ENCODE measurements around the gene SPAG16. TPM values are rescaled to one million over a fixed set of nuclear protein-coding genes. Genes with fewer than 3 reads are reported as not detected.

The SPAG16 gene
- total and polyA plus RNA-seq, 3 donors from 2014 or later: 69.7 to 111 (median 80.7) TPM

DNA sequence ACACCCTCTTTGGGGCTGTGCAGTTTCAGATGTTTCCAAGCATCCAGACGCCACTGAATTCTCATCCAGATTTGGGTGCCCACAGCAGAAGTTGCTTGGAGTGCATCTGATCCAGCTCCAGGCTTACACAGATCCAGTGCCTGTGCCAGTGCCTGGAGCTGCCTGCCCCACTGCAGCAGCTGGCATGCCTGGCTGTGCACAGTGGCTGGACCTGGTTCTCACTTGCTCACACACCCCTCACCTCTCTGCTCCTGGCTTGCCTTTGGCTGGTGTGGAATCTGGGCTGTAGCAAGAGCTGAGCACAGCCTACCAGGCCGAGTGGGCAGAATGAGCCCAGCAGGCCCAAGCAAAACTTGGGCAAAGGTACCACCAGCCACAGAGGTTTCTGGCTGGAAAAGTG, 137.9 kb downstream of the SPAG16 start:
- 83 to 90% methylated on average over 2 of the region's 2 CpGs for WGBS, 2 donors

GRCh38 chr2:213425618-213426017, 141.4 kb downstream of the SPAG16 start:
- no peaks in the 10 kb centered on the region for H3K27me3 ChIP-seq
- H3K4me3 ChIP-seq: no peak overlapping the region
- H3K36me3 ChIP-seq (ENCODE audit: low read depth, missing control alignments): no peaks in the 10 kb centered on the region
- DNase-seq: no peak
- WGBS, 2 donors: 82 to 88% methylated on average over 1 of the region's 1 CpG
- no peak overlapping the region for H3K27ac ChIP-seq
- intact Hi-C loops (cut with DNase I; ENCODE audit: low total_unique reads): no loop called here
- TF ChIP-seq POLR2A (IDR thresholded peaks at IDR 0.05): no peak
- no peak for TF ChIP-seq CTCF (IDR thresholded peaks at IDR 0.05)
- H3K9me3 ChIP-seq: no peaks in the 10 kb centered on the region
- H3K4me1 ChIP-seq: no peaks in the 10 kb centered on the region

More for the DNA sequence above, 137.9 kb downstream of the SPAG16 start:
- Histone ChIP-seq H3K4me1 (no peaks in the 10 kb centered on the region), H3K36me3 (ENCODE audit: low read depth, missing control alignments) (no peaks in the 10 kb centered on the region), H3K27me3 (no peaks in the 10 kb centered on the region), H3K4me3 (no peak overlapping the region), H3K27ac (no peak overlapping the region), H3K9me3 (no peaks in the 10 kb centered on the region)
- no peak for TF ChIP-seq CTCF (IDR thresholded peaks at IDR 0.05)
- no peak for TF ChIP-seq POLR2A (IDR thresholded peaks at IDR 0.05)
- no peak for DNase-seq
- intact Hi-C loops (cut with DNase I; ENCODE audit: low total_unique reads): no loop called here

DNA sequence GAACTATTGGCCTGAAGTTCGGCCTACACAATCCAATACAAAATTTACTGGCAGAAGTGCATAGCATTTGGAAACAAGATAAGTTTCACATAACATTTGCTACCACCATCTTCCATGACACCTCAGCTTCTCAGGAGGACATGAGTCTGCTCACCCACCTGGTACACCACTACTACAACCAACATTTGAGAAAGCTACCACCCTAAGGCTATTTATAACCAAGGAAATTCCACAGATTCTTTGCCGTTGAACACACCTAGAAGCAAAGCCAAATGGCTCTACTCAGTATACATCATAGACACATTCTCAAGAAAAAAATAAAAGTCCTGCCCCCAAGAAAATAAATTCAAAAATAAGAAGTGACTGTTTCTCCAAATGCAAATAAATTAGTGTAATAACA, 145.3 kb downstream of the SPAG16 start:
- Histone ChIP-seq H3K4me1 (no peaks in the 10 kb centered on the region), H3K36me3 (ENCODE audit: low read depth, missing control alignments) (no peaks in the 10 kb centered on the region), H3K27me3 (no peaks in the 10 kb centered on the region), H3K9me3 (no peaks in the 10 kb centered on the region), H3K4me3 (no peak overlapping the region), H3K27ac (no peak overlapping the region)
- intact Hi-C loops (cut with DNase I; ENCODE audit: low total_unique reads): no loop called here
- WGBS, 2 donors: 83 to 91% methylated on average over 2 of the region's 2 CpGs
- no peak for DNase-seq
- TF ChIP-seq CTCF (IDR thresholded peaks at IDR 0.05): no peak
- TF ChIP-seq POLR2A (IDR thresholded peaks at IDR 0.05): no peak

- TF ChIP-seq POLR2A (IDR thresholded peaks at IDR 0.05) (no peak), CTCF (IDR thresholded peaks at IDR 0.05) (no peak)
- intact Hi-C loops (cut with DNase I; ENCODE audit: low total_unique reads): no loop called here
- Histone ChIP-seq H3K4me1 (no peaks in the 10 kb centered on the region), H3K36me3 (ENCODE audit: low read depth, missing control alignments) (no peaks in the 10 kb centered on the region), H3K4me3 (no peak overlapping the region), H3K27ac (no peak overlapping the region), H3K9me3 (no peaks in the 10 kb centered on the region), H3K27me3 (no peaks in the 10 kb centered on the region)
- DNase-seq: no peak
- 47 to 79% methylated on average over 2 of the region's 2 CpGs for WGBS, 2 donors
Measured at GRCh38 chr2:213443921-213444320, 159.7 kb downstream of the SPAG16 start.

DNA sequence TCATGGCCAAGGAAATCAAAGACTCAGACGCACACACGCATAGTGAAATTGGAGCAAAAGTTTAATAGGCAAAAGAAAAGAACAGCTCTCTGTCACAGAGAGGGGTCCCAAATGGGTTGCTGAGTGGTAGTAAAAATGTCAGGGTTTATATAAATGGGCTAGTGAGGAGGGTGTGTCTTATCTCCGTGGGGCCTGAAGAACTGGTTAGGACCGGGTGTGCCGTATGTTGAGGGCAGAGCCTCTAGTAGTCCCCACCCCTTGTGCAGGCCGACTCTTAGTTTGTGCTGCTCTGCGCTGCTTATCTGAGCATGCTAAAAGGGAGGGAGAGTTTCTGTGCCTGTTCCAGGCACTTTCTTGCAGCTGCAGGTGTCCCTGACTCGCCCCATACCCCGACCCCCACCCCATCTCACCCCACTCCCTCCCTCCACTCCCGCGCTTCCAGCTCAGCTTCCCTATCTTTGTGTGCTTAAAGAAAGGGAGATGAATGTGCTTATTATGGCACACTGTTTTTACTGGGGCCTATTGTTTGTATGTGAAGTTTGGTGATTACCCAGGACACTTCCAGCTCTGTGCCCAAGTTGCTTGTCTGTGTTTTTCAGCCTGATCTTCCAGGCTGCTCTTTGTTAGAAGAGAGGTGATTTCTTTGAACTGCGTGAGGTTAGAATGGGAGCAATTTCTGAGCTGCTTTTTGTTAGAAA, 167.4 kb downstream of the SPAG16 start:
- intact Hi-C loops (cut with DNase I; ENCODE audit: low total_unique reads): no loop called here
- 14 to 29% methylated on average over 12 of the region's 12 CpGs for WGBS, 2 donors
- Histone ChIP-seq H3K36me3 (ENCODE audit: low read depth, missing control alignments) (no peaks in the 10 kb centered on the region), H3K4me3 (no peak overlapping the region), H3K27ac (no peak overlapping the region), H3K27me3 (no peaks in the 10 kb centered on the region), H3K9me3 (no peaks in the 10 kb centered on the region), H3K4me1 (no peaks in the 10 kb centered on the region)
- peak; percentile 58 for DNase-seq
- TF ChIP-seq POLR2A (IDR thresholded peaks at IDR 0.05) (no peak), CTCF (IDR thresholded peaks at IDR 0.05) (no peak)

Measured in testis (tissue), 3 donors.